OCI-LY1 (cell line): ENCODE measurements around the gene PLS3.

Source experiments
- H2AFZ ChIP-seq: fragments of 200-600 bp; sonication (generic), shearing (Covaris generic); 2 replicates; pipeline ENCODE4 v1.6.0; 2014; ENCODE audit warnings: antibody characterized with exemption, mild to moderate bottlenecking, low read length
- H3F3A ChIP-seq: fragments of 200-600 bp; sonication (generic), shearing (Covaris generic); 2 replicates; pipeline ENCODE4 v1.6.0; 2014; ENCODE audit warnings: mild to moderate bottlenecking, antibody characterized with exemption, low read length, moderate library complexity; ENCODE audit not compliant: insufficient read depth
- H3K27ac ChIP-seq: fragments of 200-600 bp; sonication (generic); 2 replicates; pipeline ENCODE4 v1.5.1; 2014; ENCODE audit warnings: low read length, mixed run types, mild to moderate bottlenecking, low read depth; ENCODE audit not compliant: poor library complexity, severe bottlenecking
- H3K27me3 ChIP-seq: fragments of 200-600 bp; sonication (generic); 2 replicates; pipeline ENCODE4 v1.6.0; 2014; ENCODE audit warnings: antibody characterized with exemption, mild to moderate bottlenecking, low read length, moderate library complexity; ENCODE audit not compliant: insufficient read depth
- H3K36me3 ChIP-seq: fragments of 200-600 bp; sonication (generic); 2 replicates; pipeline ENCODE4 v1.6.1; 2014; ENCODE audit warnings: mild to moderate bottlenecking, antibody characterized with exemption, low read length, moderate library complexity, mixed read lengths; ENCODE audit not compliant: insufficient read depth
- H3K4me1 ChIP-seq: fragments of 200-600 bp; sonication (generic); 2 replicates; pipeline ENCODE4 v1.5.1; 2014; ENCODE audit warnings: mild to moderate bottlenecking, low read length, moderate library complexity; ENCODE audit not compliant: insufficient read depth, severe bottlenecking
- H3K4me2 ChIP-seq: fragments of 200-600 bp; sonication (generic), shearing (Covaris generic); 2 replicates; pipeline ENCODE4 v1.6.1; 2014; ENCODE audit warnings: low read length
- H3K4me3 ChIP-seq: fragments of 200-600 bp; sonication (generic); 2 replicates; pipeline ENCODE4 v1.5.1; 2014; ENCODE audit warnings: low read length, low read depth, mild to moderate bottlenecking, mixed read lengths; ENCODE audit not compliant: poor library complexity, severe bottlenecking
- H3K79me2 ChIP-seq: fragments of 200-600 bp; shearing (Covaris generic); 2 replicates; pipeline ENCODE4 v1.6.1; 2016; ENCODE audit warnings: mixed run types, low read length, mixed read lengths; ENCODE audit not compliant: insufficient read depth
- H3K9ac ChIP-seq: fragments of 200-600 bp; sonication (generic), shearing (Covaris generic); 2 replicates; pipeline ENCODE4 v1.6.1; 2014; ENCODE audit warnings: mild to moderate bottlenecking, low read length, mixed read lengths
- H3K9me2 ChIP-seq: fragments of 200-600 bp; sonication (generic), shearing (Covaris generic); 2 replicates; pipeline ENCODE4 v1.6.1; 2014; ENCODE audit warnings: low read depth, mild to moderate bottlenecking, low read length, mixed read lengths
- H3K9me3 ChIP-seq: fragments of 200-600 bp; shearing (Covaris generic); 2 replicates; pipeline ENCODE4 v1.6.1; 2014; ENCODE audit warnings: low read length, mixed read lengths
- H4K20me1 ChIP-seq: fragments of 200-600 bp; sonication (generic), shearing (Covaris generic); 2 replicates; pipeline ENCODE4 v1.6.0; 2016; ENCODE audit warnings: mild to moderate bottlenecking, low read length; ENCODE audit not compliant: insufficient read depth
- EZH2 ChIP-seq: fragments of 200-600 bp; sonication (generic), shearing (Covaris generic); IDR thresholded peaks from 2 replicates; pipeline ENCODE4 v1.8.0; 2017; ENCODE audit warnings: borderline replicate concordance, mixed run types, mild to moderate bottlenecking, antibody characterized with exemption, low read length, moderate library complexity, mixed read lengths
- TF ChIP-seq, protein P1 (sequence below): fragments of 200-600 bp; sonication (generic), shearing (Covaris generic); IDR thresholded peaks from 2 replicates; pipeline ENCODE4 v1.5.1; 2017; ENCODE audit warnings: mild to moderate bottlenecking, antibody characterized with exemption, low read length, moderate library complexity, mixed read lengths

The PLS3 gene

DNA sequence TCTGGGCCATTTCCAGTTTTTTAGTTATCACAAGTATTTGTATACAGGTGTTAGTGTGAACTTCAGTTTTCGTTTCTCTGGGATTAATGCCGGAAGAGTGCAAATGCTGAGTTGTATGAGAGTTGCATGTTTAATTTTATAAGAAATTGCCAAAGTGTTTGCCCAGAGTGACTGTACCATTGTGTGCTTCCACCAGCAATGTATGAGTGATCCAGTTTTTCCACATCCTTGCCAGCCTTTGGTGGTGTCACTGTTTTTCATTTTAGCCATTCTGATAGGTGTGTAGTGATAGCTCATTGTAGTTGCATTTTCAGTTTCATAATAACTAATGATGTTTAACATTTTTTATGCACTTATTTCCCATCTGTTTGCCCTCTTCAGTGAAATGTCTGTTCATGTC, 18.4 kb downstream of the PLS3 start:
- no peak for TF ChIP-seq EZH2
- TF ChIP-seq, protein P1, sequence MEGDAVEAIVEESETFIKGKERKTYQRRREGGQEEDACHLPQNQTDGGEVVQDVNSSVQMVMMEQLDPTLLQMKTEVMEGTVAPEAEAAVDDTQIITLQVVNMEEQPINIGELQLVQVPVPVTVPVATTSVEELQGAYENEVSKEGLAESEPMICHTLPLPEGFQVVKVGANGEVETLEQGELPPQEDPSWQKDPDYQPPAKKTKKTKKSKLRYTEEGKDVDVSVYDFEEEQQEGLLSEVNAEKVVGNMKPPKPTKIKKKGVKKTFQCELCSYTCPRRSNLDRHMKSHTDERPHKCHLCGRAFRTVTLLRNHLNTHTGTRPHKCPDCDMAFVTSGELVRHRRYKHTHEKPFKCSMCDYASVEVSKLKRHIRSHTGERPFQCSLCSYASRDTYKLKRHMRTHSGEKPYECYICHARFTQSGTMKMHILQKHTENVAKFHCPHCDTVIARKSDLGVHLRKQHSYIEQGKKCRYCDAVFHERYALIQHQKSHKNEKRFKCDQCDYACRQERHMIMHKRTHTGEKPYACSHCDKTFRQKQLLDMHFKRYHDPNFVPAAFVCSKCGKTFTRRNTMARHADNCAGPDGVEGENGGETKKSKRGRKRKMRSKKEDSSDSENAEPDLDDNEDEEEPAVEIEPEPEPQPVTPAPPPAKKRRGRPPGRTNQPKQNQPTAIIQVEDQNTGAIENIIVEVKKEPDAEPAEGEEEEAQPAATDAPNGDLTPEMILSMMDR, result no peak
- no peak overlapping the region for H3K9ac ChIP-seq
- no peaks in the 10 kb centered on the region for H3K36me3 ChIP-seq
- H3K4me2 ChIP-seq, result no peak overlapping the region
- no peaks in the 10 kb centered on the region for H3F3A ChIP-seq
- no peak overlapping the region for H3K4me3 ChIP-seq
- no peaks in the 10 kb centered on the region for H3K4me1 ChIP-seq
- no peak overlapping the region for H2AFZ ChIP-seq
- H3K27me3 ChIP-seq, result no peaks in the 10 kb centered on the region
- no peaks in the 10 kb centered on the region for H3K9me2 ChIP-seq
- H4K20me1 ChIP-seq, result no peaks in the 10 kb centered on the region
- H3K9me3 ChIP-seq, result no peaks in the 10 kb centered on the region
- H3K27ac ChIP-seq, result no peak overlapping the region
- no peaks in the 10 kb centered on the region for H3K79me2 ChIP-seq

DNA sequence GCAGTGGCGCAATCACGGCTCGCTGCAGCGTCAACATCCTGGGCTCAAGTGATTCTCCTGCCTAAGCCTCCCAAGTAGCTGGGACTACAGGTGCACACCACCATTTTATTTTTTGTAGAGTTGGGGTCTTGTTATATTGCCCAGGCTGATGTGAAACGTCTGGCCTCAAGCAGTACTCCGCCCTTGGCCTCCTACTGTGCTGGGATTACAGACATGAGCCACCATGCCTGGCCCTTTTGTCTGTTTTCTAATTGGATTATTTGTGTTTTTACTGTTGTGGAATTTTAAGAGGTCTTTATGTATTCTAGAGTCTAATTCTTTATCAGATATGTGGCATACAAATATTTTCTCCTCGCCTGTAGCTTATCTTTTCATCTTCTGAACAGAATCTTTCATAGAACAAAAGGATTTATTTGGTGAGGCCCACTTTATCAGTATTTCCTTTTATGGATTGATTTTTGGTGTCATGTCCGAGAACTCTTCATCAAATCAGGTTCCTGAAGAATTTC, 18.9 kb downstream of the PLS3 start:
- H3K36me3 ChIP-seq, result no peaks in the 10 kb centered on the region
- H3K9me2 ChIP-seq, result no peaks in the 10 kb centered on the region
- H3K9ac ChIP-seq, result no peak overlapping the region
- no peaks in the 10 kb centered on the region for H3K27me3 ChIP-seq
- no peaks in the 10 kb centered on the region for H4K20me1 ChIP-seq
- no peaks in the 10 kb centered on the region for H3K79me2 ChIP-seq
- no peaks in the 10 kb centered on the region for H3K9me3 ChIP-seq
- no peak overlapping the region for H2AFZ ChIP-seq
- TF ChIP-seq, protein P1, result no peak
- no peak for TF ChIP-seq EZH2
- H3F3A ChIP-seq, result no peaks in the 10 kb centered on the region
- H3K4me3 ChIP-seq, result no peak overlapping the region
- no peak overlapping the region for H3K27ac ChIP-seq
- no peaks in the 10 kb centered on the region for H3K4me1 ChIP-seq
- H3K4me2 ChIP-seq, result no peak overlapping the region

DNA sequence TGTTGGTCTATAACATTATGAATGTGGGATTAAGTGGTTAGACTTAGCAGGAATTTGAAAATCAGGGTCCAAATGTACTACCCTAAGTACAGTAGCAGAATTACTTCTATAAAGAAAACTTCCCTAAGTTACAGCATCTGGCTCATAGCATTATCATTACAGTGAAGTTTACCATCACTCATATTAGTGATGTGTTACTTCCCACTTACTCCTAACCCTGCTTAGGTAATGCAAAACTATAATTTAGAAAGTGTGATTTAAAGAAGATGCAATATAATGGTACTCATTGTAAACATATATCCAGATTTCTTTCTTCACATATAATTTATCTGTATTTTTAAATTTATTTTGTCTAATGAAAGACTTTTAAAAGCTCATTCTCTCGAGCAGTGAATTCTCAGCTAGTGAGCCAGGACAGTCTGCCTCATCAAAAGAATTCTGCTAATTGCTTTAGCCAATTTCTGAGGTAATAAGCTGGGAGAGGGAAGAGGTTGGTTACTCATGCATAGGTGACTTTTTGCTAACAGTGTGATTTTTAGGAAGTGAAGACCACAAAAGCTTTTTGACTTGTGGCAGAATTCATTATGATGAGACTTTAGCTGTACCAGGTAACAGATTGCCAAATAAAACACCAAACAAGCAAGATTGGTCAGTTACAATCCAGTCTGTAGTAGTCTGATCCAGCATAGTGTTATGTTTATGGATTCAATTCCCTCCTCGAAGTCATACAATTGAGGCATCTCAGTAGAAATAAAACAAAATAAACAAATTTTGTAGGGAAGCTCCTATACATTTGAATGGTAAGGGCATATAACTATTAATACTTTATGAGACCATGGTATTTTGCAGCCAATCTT, 21.0 kb downstream of the PLS3 start:
- no peaks in the 10 kb centered on the region for H3K9me2 ChIP-seq
- H3K4me3 ChIP-seq, result no peak overlapping the region
- H3K9ac ChIP-seq, result no peak overlapping the region
- no peaks in the 10 kb centered on the region for H3F3A ChIP-seq
- no peaks in the 10 kb centered on the region for H3K4me1 ChIP-seq
- no peaks in the 10 kb centered on the region for H4K20me1 ChIP-seq
- H2AFZ ChIP-seq, result no peak overlapping the region
- no peak for TF ChIP-seq EZH2
- TF ChIP-seq, protein P1, result no peak
- no peaks in the 10 kb centered on the region for H3K36me3 ChIP-seq
- H3K9me3 ChIP-seq, result no peaks in the 10 kb centered on the region
- no peak overlapping the region for H3K27ac ChIP-seq
- no peak overlapping the region for H3K4me2 ChIP-seq
- H3K27me3 ChIP-seq, result no peaks in the 10 kb centered on the region
- H3K79me2 ChIP-seq, result no peaks in the 10 kb centered on the region
